H9 (cell line): ENCODE results near the gene MRLN. TPM values are rescaled to one million over a fixed set of nuclear protein-coding genes. Genes with fewer than 3 reads are reported as not detected.

Experiments
- DNase-seq: peaks from one replicate; pipeline ENCODE4 v3.0.0-alpha.2; 2017
- H2AFZ ChIP-seq: one replicate; pipeline ENCODE4 v1.6.1; 2013; ENCODE audit warnings: mild to moderate bottlenecking, low read length, control low read depth, moderate library complexity
- H2AK5ac ChIP-seq: 2 replicates; pipeline ENCODE4 v1.6.1; 2013; ENCODE audit warnings: low read length, control low read depth, mixed read lengths; ENCODE audit not compliant: insufficient read length
- H2BK120ac ChIP-seq: one replicate; pipeline ENCODE4 v1.6.1; 2013; ENCODE audit warnings: low read depth, mild to moderate bottlenecking, low read length, control low read depth, inconsistent platforms; ENCODE audit not compliant: poor library complexity, severe bottlenecking
- H2BK12ac ChIP-seq: 2 replicates; pipeline ENCODE4 v1.6.1; 2013; ENCODE audit warnings: low read length, control low read depth, mixed read lengths, low read depth; ENCODE audit not compliant: insufficient read length
- H2BK15ac ChIP-seq: 2 replicates; pipeline ENCODE4 v1.6.1; 2013; ENCODE audit warnings: low read depth, low read length, control low read depth
- H2BK20ac ChIP-seq: one replicate; pipeline ENCODE4 v1.6.1; 2013; ENCODE audit warnings: low read depth, mild to moderate bottlenecking, low read length, control low read depth, inconsistent platforms; ENCODE audit not compliant: poor library complexity, severe bottlenecking
- H2BK5ac ChIP-seq: 2 replicates; pipeline ENCODE4 v1.6.1; 2013; ENCODE audit warnings: low read length, control low read depth, mixed read lengths; ENCODE audit not compliant: insufficient read length
- H3K14ac ChIP-seq: 2 replicates; pipeline ENCODE4 v1.6.1; 2013; ENCODE audit warnings: low read length, control low read depth; ENCODE audit not compliant: insufficient read depth
- H3K18ac ChIP-seq: 2 replicates; pipeline ENCODE4 v1.6.1; 2013; ENCODE audit warnings: low read depth, mild to moderate bottlenecking, mixed read lengths, low read length, control low read depth; ENCODE audit not compliant: insufficient read length
- H3K23ac ChIP-seq: 2 replicates; pipeline ENCODE4 v1.6.1; 2013; ENCODE audit warnings: low read length, control low read depth, mixed read lengths, low read depth; ENCODE audit not compliant: insufficient read length
- H3K23me2 ChIP-seq: 2 replicates; pipeline ENCODE4 v1.6.1; 2013; ENCODE audit warnings: low read depth, mild to moderate bottlenecking, mixed read lengths, low read length, control low read depth; ENCODE audit not compliant: insufficient read length, poor library complexity, severe bottlenecking
- H3K27ac ChIP-seq: 2 replicates; pipeline ENCODE4 v1.5.1; 2013; ENCODE audit warnings: low read length, control low read depth, mixed read lengths, low read depth; ENCODE audit not compliant: insufficient read length
- H3K27me3 ChIP-seq: 2 replicates; pipeline ENCODE4 v1.6.1; 2013; ENCODE audit warnings: low read length, control low read depth, inconsistent platforms; ENCODE audit not compliant: insufficient read depth
- H3K4ac ChIP-seq: 2 replicates; pipeline ENCODE4 v1.6.1; 2013; ENCODE audit warnings: low read depth, mild to moderate bottlenecking, control low read depth, inconsistent platforms, low read length, moderate library complexity
- H3K4me1 ChIP-seq: 2 replicates; pipeline ENCODE4 v1.6.1; 2013; ENCODE audit warnings: low read length, control low read depth, inconsistent platforms; ENCODE audit not compliant: insufficient read depth
- H3K4me2 ChIP-seq: 2 replicates; pipeline ENCODE4 v1.6.1; 2013; ENCODE audit warnings: low read length, control low read depth, mixed read lengths; ENCODE audit not compliant: insufficient read length, insufficient read depth
- H3K56ac ChIP-seq: 2 replicates; pipeline ENCODE4 v1.6.1; 2013; ENCODE audit warnings: low read depth, mild to moderate bottlenecking, mixed read lengths, low read length, control low read depth; ENCODE audit not compliant: insufficient read length
- H3K79me1 ChIP-seq: 2 replicates; pipeline ENCODE4 v1.6.1; 2013; ENCODE audit warnings: low read depth, mild to moderate bottlenecking, moderate library complexity, low read length, control low read depth, inconsistent platforms; ENCODE audit not compliant: insufficient read depth, poor library complexity, severe bottlenecking
- H3K79me2 ChIP-seq: 2 replicates; pipeline ENCODE4 v1.6.1; 2013; ENCODE audit warnings: low read length, control low read depth, inconsistent platforms; ENCODE audit not compliant: insufficient read depth
- H3K9ac ChIP-seq: 2 replicates; pipeline ENCODE4 v1.6.1; 2013; ENCODE audit warnings: low read length, control low read depth, mixed read lengths; ENCODE audit not compliant: insufficient read length; ENCODE audit errors: extremely low read depth
- H3K9me3 ChIP-seq: one replicate; pipeline ENCODE4 v1.6.1; 2013; ENCODE audit warnings: low read depth, low read length, inconsistent platforms; ENCODE audit not compliant: control insufficient read depth
- H3T11ph ChIP-seq: one replicate; pipeline ENCODE4 v1.6.1; 2013; ENCODE audit warnings: mild to moderate bottlenecking, low read length, control low read depth, inconsistent platforms
- H4K20me1 ChIP-seq: one replicate; pipeline ENCODE4 v1.6.1; 2013; ENCODE audit not compliant: control insufficient read depth, insufficient read length, insufficient read depth
- H4K5ac ChIP-seq: 2 replicates; pipeline ENCODE4 v1.6.1; 2013; ENCODE audit warnings: low read depth, mild to moderate bottlenecking, mixed read lengths, low read length, control low read depth; ENCODE audit not compliant: insufficient read length
- H4K8ac ChIP-seq: replicated peaks from 2 replicates; pipeline ENCODE4 v1.6.1; 2013; ENCODE audit warnings: low read length, control low read depth, mixed read lengths, low read depth; ENCODE audit not compliant: insufficient read length
- H4K91ac ChIP-seq: 2 replicates; pipeline ENCODE4 v1.6.1; 2013; ENCODE audit warnings: low read depth, mild to moderate bottlenecking, moderate library complexity, mixed read lengths, low read length, control low read depth; ENCODE audit not compliant: insufficient read length
- H3K27ac Mint-ChIP-seq, 3 experiments: 2 replicates in 2 of 3; 3 replicates in 1 of 3; pipeline ENCODE4 v1.8.0; 2020 to 2021; ENCODE audit warnings: mixed read lengths in 3 of 3, mild to moderate bottlenecking in 1 of 3, moderate library complexity in 1 of 3
- H3K27me3 Mint-ChIP-seq: 2 replicates; pipeline ENCODE4 v1.8.0; 2021; ENCODE audit warnings: low read depth, mild to moderate bottlenecking, moderate library complexity, mixed read lengths
- H3K36me3 Mint-ChIP-seq, 3 experiments: 2 replicates in 2 of 3; 3 replicates in 1 of 3; pipeline ENCODE4 v1.8.0; 2020 to 2021; ENCODE audit warnings: low read depth in 3 of 3, mixed read lengths in 3 of 3; ENCODE audit not compliant: insufficient read depth in 1 of 3
- H3K4me1 Mint-ChIP-seq, 2 experiments: 2 replicates each; pipeline ENCODE4 v1.8.0; 2020; ENCODE audit warnings: mixed read lengths in 2 of 2
- H3K4me3 Mint-ChIP-seq, 2 experiments: 2 replicates in 1 of 2; 3 replicates in 1 of 2; pipeline ENCODE4 v1.8.0; 2020 to 2021; ENCODE audit warnings: mild to moderate bottlenecking in 2 of 2, mixed read lengths in 2 of 2, moderate library complexity in 1 of 2
- H3K9me3 Mint-ChIP-seq, 2 experiments: 2 replicates in 1 of 2; 3 replicates in 1 of 2; pipeline ENCODE4 v1.8.0; 2020; ENCODE audit warnings: mild to moderate bottlenecking in 2 of 2, mixed read lengths in 2 of 2, moderate library complexity in 1 of 2
- CTCF ChIP-seq: fragments of 200-600 bp; sonication (generic); conservative IDR thresholded peaks from 3 replicates; pipeline ENCODE4 v1.8.0; 2021; ENCODE audit warnings: antibody characterized with exemption, mild to moderate bottlenecking
- WGBS: extraction: QIAGEN DNeasy Blood & Tissue Kit; methylation state at CpG from one replicate; pipeline ENCODE4 v1.1.7; 2013; ENCODE audit warnings: missing lambda C conversion rate, low lambda C conversion rate, mixed read lengths; ENCODE audit not compliant: insufficient read length; ENCODE audit errors: extremely low coverage; 5-methylcytosine and 5-hydroxymethylcytosine counted together
- total RNA-seq: library from RNA; stranded (reverse); gene quantifications from 2 replicates; pipeline ENCODE4 v1.2.1, GENCODE V29; 2021

Gene MRLN
- total RNA-seq, 1 experiment from 2014 or later: not detected

GRCh38 chr10:59750155-59750945 is 2.9 kb downstream of the MRLN start:
- Histone ChIP-seq H2AK5ac (no peak overlapping the region), H3T11ph (no peak overlapping the region), H4K20me1 (no peaks in the 10 kb centered on the region), H2AFZ (no peak overlapping the region), H3K4ac (no peak overlapping the region), H3K56ac (no peak overlapping the region), H3K9ac (no peak overlapping the region), H3K27ac (no peak overlapping the region), H4K91ac (no peak overlapping the region), H3K27me3 (no peaks in the 10 kb centered on the region), H2BK12ac (no peak overlapping the region), H4K5ac (no peak overlapping the region), H3K79me1 (no peaks in the 10 kb centered on the region), H3K18ac (no peak overlapping the region), H2BK5ac (no peak overlapping the region), H2BK20ac (no peak overlapping the region), H3K4me1 (no peaks in the 10 kb centered on the region), H3K23me2 (no peaks in the 10 kb centered on the region), H3K23ac (no peak overlapping the region), H3K79me2 (no peaks in the 10 kb centered on the region), H2BK15ac (no peak overlapping the region), H3K9me3 (no peaks in the 10 kb centered on the region), H3K4me2 (no peak overlapping the region), H3K14ac (no peak overlapping the region), H4K8ac (no peak overlapping the region), H2BK120ac (no peak overlapping the region)
- Mint-ChIP-seq H3K27me3 (no peaks in the 10 kb centered on the region), H3K9me3 (peaks cover 0 to 2% of the 10 kb centered on the region in 2 experiments; a peak in 1 of 5 replicates), H3K4me1 (no peaks in the 10 kb centered on the region), H3K4me3 (no peak overlapping the region), H3K27ac (no peak overlapping the region), H3K36me3 (peaks cover 0 to under 1% (median 0%) of the 10 kb centered on the region in 3 experiments; a peak in 2 of 7 replicates)
- no CpG with 5 or more reads among the region's 12 CpGs for WGBS
- DNase-seq: no peak
- no peak for TF ChIP-seq CTCF
